Breast epithelium (tissue), 4 donors: Measurements from ENCODE around the gene ATP1B1. TPM values are rescaled to one million over a fixed set of nuclear protein-coding genes. Genes with fewer than 3 reads are reported as not detected.

ENCODE experiments used
- DNase-seq, 2 donors: peaks; one replicate each; pipeline ENCODE4 v3.0.0-alpha.2; 2019; ENCODE audit warnings: low spot score in 2 of 2
- H3K27ac ChIP-seq, 2 donors: fragments of 200-600 bp; sonication (generic) in 1 of 2; one replicate each; pipeline ENCODE4 v1.5.1; 2016 to 2019; ENCODE audit warnings: mild to moderate bottlenecking in 1 of 2
- H3K27me3 ChIP-seq, 2 donors: fragments of 200-600 bp; sonication (generic) in 1 of 2; one replicate each; pipeline versions ENCODE4 v1.5.1 to v1.6.0; 2017 to 2019; ENCODE audit warnings: control low read depth in 1 of 2, mild to moderate bottlenecking in 1 of 2
- H3K36me3 ChIP-seq: fragments of 200-600 bp; one replicate; pipeline ENCODE4 v1.5.1; 2019
- H3K4me1 ChIP-seq, 2 donors: fragments of 200-600 bp; sonication (generic); one replicate each; pipeline ENCODE4 v1.5.1; 2016 to 2019; ENCODE audit warnings: control low read depth in 1 of 2
- H3K4me3 ChIP-seq, 3 donors: fragments of 200-600 bp; sonication (generic); 1 replicate in 2 of 3; 2 replicates in 1 of 3; pipeline ENCODE4 v1.5.1; 2016 to 2019; ENCODE audit warnings: mild to moderate bottlenecking in 3 of 3, moderate library complexity in 2 of 3
- H3K9me3 ChIP-seq, 2 donors: fragments of 200-600 bp; sonication (generic) in 1 of 2; one replicate each; pipeline ENCODE4 v1.5.1; 2016 to 2019; ENCODE audit warnings: control low read depth in 1 of 2
- POLR2A ChIP-seq: fragments of 450-650 bp; IDR thresholded peaks from one replicate; pipeline ENCODE4 v1.6.1; 2016; ENCODE audit warnings: antibody characterized with exemption, mild to moderate bottlenecking, moderate library complexity
- POLR2AphosphoS5 ChIP-seq, 3 donors: sonication (generic); formaldehyde crosslinking; IDR thresholded peaks; one replicate each; pipeline ENCODE4 v1.6.1; 2017; ENCODE audit warnings: antibody characterized with exemption in 3 of 3
- intact Hi-C: fragments of 100-400 bp; cut with DNase I; formaldehyde crosslinking; loops from one replicate; pipeline ENCODE4 v1.15.1; 2023; ENCODE audit warnings: low total_unique reads
- total RNA-seq, 3 donors: library from RNA; depleted of rRNA; stranded (reverse); fragments of >200 nt; gene quantifications; one replicate each; pipeline ENCODE4 v1.1.0, GENCODE V29; 2016
- TF ChIP-seq, protein P1 (sequence below), 3 donors: fragments of 450-650 bp; IDR thresholded peaks; one replicate each; pipeline ENCODE4 v1.5.1; 2016 to 2017; ENCODE audit warnings: antibody characterized with exemption in 3 of 3, mild to moderate bottlenecking in 3 of 3, moderate library complexity in 3 of 3

Gene ATP1B1
- total RNA-seq, 3 donors from 2014 or later, result 21.8 to 173 (median 46.9) TPM

GRCh38 chr1:169149555-169150286 lies 43.2 kb downstream of the ATP1B1 start:
- TF ChIP-seq POLR2AphosphoS5 (IDR thresholded peaks at IDR 0.05) (no peak), POLR2A (no peak)
- TF ChIP-seq, protein P1, sequence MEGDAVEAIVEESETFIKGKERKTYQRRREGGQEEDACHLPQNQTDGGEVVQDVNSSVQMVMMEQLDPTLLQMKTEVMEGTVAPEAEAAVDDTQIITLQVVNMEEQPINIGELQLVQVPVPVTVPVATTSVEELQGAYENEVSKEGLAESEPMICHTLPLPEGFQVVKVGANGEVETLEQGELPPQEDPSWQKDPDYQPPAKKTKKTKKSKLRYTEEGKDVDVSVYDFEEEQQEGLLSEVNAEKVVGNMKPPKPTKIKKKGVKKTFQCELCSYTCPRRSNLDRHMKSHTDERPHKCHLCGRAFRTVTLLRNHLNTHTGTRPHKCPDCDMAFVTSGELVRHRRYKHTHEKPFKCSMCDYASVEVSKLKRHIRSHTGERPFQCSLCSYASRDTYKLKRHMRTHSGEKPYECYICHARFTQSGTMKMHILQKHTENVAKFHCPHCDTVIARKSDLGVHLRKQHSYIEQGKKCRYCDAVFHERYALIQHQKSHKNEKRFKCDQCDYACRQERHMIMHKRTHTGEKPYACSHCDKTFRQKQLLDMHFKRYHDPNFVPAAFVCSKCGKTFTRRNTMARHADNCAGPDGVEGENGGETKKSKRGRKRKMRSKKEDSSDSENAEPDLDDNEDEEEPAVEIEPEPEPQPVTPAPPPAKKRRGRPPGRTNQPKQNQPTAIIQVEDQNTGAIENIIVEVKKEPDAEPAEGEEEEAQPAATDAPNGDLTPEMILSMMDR (IDR thresholded peaks at IDR 0.05), result no peak
- no peak for DNase-seq
- no peaks in the 10 kb centered on the region for H3K9me3 ChIP-seq
- no peak overlapping the region for H3K27ac ChIP-seq
- H3K4me3 ChIP-seq, result no peak overlapping the region
- no peaks in the 10 kb centered on the region for H3K36me3 ChIP-seq
- H3K27me3 ChIP-seq, result no peaks in the 10 kb centered on the region
- intact Hi-C loops, result no loop called here
- H3K4me1 ChIP-seq, result no peaks in the 10 kb centered on the region

GRCh38 chr1:169150641-169151337 lies 44.3 kb downstream of the ATP1B1 start:
- H3K4me1 ChIP-seq, result no peaks in the 10 kb centered on the region
- intact Hi-C loops, result no loop called here
- no peaks in the 10 kb centered on the region for H3K27me3 ChIP-seq
- no peak for DNase-seq
- no peaks in the 10 kb centered on the region for H3K9me3 ChIP-seq
- H3K4me3 ChIP-seq, result no peak overlapping the region
- TF ChIP-seq POLR2A, result no peak
- TF ChIP-seq POLR2AphosphoS5 (IDR thresholded peaks at IDR 0.05), result no peak
- TF ChIP-seq, protein P1 (IDR thresholded peaks at IDR 0.05), result no peak
- H3K36me3 ChIP-seq, result no peaks in the 10 kb centered on the region
- H3K27ac ChIP-seq, result no peak overlapping the region

- TF ChIP-seq, protein P1 (IDR thresholded peaks at IDR 0.05), result no peak
- no peaks in the 10 kb centered on the region for H3K4me1 ChIP-seq
- H3K27ac ChIP-seq, result no peak overlapping the region
- no peak overlapping the region for H3K4me3 ChIP-seq
- H3K36me3 ChIP-seq, result no peaks in the 10 kb centered on the region
- H3K27me3 ChIP-seq, result no peaks in the 10 kb centered on the region
- no peaks in the 10 kb centered on the region for H3K9me3 ChIP-seq
- DNase-seq, result no peak
- intact Hi-C loops, result no loop called here
Measured at GRCh38 chr1:169151338-169151837, 44.9 kb downstream of the ATP1B1 start.

DNA sequence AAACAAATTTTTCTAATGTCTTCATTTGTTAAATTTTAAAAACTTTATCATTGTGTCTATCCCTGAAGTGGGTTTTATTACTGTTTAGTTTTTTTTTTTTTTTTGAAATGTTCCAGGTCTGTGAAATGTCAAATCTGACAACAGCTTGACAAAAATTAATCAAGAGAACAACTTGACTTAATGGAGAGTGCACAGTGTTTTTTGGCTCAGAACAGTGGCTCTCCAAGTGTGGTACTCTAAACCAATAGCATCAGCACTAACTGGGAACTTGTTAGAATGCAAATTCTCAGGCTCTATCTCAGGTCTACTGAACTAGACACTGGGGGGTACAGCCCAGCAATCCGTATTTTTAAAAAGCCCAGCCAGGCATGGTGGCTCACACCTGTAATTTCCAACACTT lies 49.2 kb downstream of the ATP1B1 start:
- H3K27me3 ChIP-seq, result no peaks in the 10 kb centered on the region
- intact Hi-C loops, result no loop called here
- no peaks in the 10 kb centered on the region for H3K4me1 ChIP-seq
- no peaks in the 10 kb centered on the region for H3K36me3 ChIP-seq
- TF ChIP-seq, protein P1 (IDR thresholded peaks at IDR 0.05), result no peak
- TF ChIP-seq POLR2AphosphoS5 (IDR thresholded peaks at IDR 0.05) (no peak), POLR2A (no peak)
- no peak overlapping the region for H3K4me3 ChIP-seq
- H3K27ac ChIP-seq, result no peak overlapping the region
- H3K9me3 ChIP-seq, result no peaks in the 10 kb centered on the region
- no peak for DNase-seq

GRCh38 chr1:169156580-169156979 lies 50.1 kb downstream of the ATP1B1 start:
- TF ChIP-seq POLR2A, result no peak
- no peak for TF ChIP-seq POLR2AphosphoS5 (IDR thresholded peaks at IDR 0.05)
- TF ChIP-seq, protein P1 (IDR thresholded peaks at IDR 0.05), result no peak
- Histone ChIP-seq H3K4me1 (no peaks in the 10 kb centered on the region), H3K27me3 (no peaks in the 10 kb centered on the region), H3K36me3 (no peaks in the 10 kb centered on the region), H3K27ac (no peak overlapping the region), H3K4me3 (no peak overlapping the region), H3K9me3 (no peaks in the 10 kb centered on the region)
- DNase-seq, result no peak
- intact Hi-C loops, result no loop called here
